Measurements from ENCODE around the gene IL1R2.

DNA sequence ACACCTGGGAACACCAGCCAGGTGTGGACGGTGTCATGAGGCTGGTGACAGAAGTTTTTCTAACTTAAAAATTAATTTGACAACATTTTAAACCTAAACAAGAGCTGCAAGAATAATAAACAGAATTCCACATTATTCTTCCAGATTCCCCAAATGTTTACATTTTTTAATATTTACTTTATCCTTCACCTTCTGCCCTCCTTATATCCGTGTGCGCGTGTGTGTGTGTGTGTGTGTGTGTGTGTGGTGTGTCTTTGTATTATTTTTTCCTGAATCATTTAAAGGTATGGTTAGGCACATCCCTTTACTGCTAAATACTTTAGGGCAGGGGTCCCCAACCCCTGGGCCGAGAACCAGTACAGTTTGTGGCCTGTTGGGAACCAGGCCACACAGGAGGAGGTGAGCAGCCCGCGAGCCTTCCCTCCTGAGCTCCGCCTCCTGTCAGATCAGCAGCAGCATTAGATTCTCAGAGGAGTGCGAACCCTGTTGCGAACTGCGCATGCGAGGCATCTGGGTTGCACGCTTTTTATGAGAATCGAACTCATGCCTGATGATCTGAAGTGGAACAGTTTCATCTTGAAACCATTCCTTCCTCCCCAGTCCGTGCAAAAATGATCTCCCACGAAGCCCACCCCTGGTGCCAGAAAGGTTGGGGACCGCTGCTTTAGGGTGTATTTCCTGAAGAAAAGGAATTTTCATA is 16.4 kb upstream of the IL1R2 start:
- no peak for TF ChIP-seq RAD21 (IDR thresholded peaks at IDR 0.05; ENCODE audit: low read depth)
- TF ChIP-seq TAF1 (IDR thresholded peaks at IDR 0.05; ENCODE audit: low read depth): no peak
- no peak for TF ChIP-seq NFIC (IDR thresholded peaks at IDR 0.05)
- TF ChIP-seq EP300 (IDR thresholded peaks at IDR 0.05; ENCODE audit: borderline replicate concordance): no peak
- TF ChIP-seq, protein P1, sequence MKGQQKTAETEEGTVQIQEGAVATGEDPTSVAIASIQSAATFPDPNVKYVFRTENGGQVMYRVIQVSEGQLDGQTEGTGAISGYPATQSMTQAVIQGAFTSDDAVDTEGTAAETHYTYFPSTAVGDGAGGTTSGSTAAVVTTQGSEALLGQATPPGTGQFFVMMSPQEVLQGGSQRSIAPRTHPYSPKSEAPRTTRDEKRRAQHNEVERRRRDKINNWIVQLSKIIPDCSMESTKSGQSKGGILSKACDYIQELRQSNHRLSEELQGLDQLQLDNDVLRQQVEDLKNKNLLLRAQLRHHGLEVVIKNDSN (IDR thresholded peaks at IDR 0.05): no peak
- no peak for TF ChIP-seq FOXM1 (IDR thresholded peaks at IDR 0.05; ENCODE audit: borderline replicate concordance, low read depth)

Measured in Ishikawa (cell line).